IPS DF 6.9 (cell line): ENCODE measurements around the gene GRID1.

Source experiments
- DNase-seq: peaks from one replicate; pipeline ENCODE4 v3.0.0-alpha.2; 2013; ENCODE audit warnings: low read depth, low spot score
- H3K27ac ChIP-seq: one replicate; pipeline ENCODE4 v1.5.1; 2013; ENCODE audit warnings: low read length, control low read depth
- H3K27me3 ChIP-seq: 2 replicates; pipeline ENCODE4 v1.6.1; 2013; ENCODE audit warnings: mild to moderate bottlenecking, low read length; ENCODE audit not compliant: control insufficient read depth, insufficient read depth
- H3K36me3 ChIP-seq: 2 replicates; pipeline ENCODE4 v1.6.1; 2013; ENCODE audit warnings: low read length; ENCODE audit not compliant: control insufficient read depth, insufficient read depth
- H3K4me1 ChIP-seq: 2 replicates; pipeline ENCODE4 v1.6.1; 2013; ENCODE audit warnings: low read length; ENCODE audit not compliant: control insufficient read depth, insufficient read depth
- H3K4me3 ChIP-seq: 2 replicates; pipeline ENCODE4 v1.5.1; 2013; ENCODE audit warnings: mild to moderate bottlenecking, low read length
- H3K9me3 ChIP-seq: 2 replicates; pipeline ENCODE4 v1.6.1; 2013; ENCODE audit warnings: low read length, inconsistent platforms; ENCODE audit not compliant: control insufficient read depth, insufficient read depth
- WGBS: extraction: QIAGEN DNeasy Blood & Tissue Kit; methylation state at CpG from one replicate; pipeline ENCODE4 v1.1.7; 2013; ENCODE audit warnings: mixed read lengths, missing lambda C conversion rate; ENCODE audit not compliant: insufficient read length, insufficient coverage; 5-methylcytosine and 5-hydroxymethylcytosine counted together

GRID1 gene

DNA sequence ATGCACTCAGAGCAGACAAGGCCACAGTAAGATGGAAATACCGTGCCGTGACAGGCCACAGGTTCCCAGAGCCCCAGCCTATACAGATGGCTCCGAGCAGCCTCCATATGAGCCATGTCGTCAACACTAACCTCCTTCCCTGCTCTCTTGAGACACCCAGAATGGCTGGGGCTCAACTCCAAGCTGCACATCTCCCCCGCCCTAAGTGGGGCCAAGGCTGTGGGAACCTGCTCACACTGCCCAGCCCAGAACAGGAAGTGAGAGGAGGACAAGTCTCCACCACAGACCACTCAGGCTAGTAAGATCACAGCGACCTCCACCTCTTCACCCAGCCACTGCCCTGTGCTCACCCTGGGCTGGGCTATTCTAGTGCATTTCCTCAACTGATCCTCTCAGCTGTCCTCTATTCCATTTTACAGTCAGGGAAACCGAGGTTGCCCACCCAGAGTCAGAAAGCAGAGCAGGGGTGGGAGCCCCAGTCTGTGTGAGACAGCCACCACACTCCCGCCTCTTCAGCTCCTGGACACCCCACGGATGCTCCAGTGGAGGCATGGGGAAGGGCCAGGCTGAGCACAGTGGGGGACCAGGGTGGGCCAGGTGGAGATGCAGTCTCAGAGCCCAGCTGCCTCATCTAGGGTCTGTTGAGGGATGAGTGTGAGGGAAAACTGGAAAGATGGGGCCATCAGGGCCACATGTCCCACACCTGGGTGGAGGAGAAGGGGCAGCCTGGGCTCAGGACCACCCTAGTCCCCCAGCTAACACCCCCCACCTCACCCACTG is 11.6 kb downstream of the GRID1 start:
- no CpG with 5 or more reads among the region's 9 CpGs for WGBS
- no peak for DNase-seq
- Histone ChIP-seq H3K27ac (no peak overlapping the region), H3K4me3 (no peak overlapping the region), H3K27me3 (no peaks in the 10 kb centered on the region), H3K4me1 (no peaks in the 10 kb centered on the region), H3K9me3 (no peaks in the 10 kb centered on the region), H3K36me3 (no peaks in the 10 kb centered on the region)

DNA sequence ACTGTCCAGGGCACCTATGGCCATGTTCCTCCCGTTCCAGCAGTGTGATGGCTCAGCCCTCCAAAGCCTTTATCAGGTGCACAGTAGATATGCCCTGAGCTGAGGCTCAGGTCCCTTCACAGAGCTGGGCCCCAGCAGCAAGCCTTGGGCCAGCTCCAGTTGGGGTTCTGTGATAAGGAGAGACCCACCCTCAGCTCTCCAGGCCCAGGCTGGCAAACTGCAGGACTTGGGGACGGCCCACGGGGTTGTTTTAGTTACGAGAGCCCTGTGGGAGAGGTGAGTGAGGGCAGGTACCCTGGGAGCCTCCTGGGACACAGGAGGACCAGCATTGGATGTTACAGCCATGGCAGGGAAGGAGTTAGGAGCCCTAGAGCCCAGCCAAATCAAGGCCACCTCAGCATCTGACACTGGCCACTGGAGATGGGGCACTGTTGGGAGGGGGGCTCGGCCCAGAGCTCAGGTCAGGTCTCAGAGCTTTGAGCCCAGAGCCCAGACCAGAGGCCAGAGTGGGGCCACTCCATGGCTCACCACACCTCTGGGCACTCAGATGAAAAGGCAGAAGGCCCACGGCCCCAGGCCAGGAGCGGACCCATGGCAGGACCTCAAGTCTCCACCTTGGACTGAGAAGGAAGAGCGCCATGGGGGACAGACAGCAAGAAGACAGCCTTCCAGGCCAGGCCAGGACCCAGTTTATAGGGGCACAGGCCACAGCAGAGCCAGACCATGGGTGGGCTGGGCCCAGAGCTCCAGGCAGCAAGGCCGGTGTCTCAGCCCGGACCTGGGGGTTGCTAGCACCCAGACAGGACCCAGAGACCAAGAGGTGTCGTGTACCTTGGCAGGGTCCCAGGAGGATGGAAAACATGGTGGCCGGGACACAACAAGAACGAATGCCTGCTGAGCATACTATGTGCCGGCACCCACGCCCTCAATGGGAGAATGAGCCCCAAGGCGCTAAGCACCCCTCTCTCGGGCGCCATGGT is 12.8 kb downstream of the GRID1 start:
- no peak overlapping the region for H3K4me3 ChIP-seq
- H3K27ac ChIP-seq: no peak overlapping the region
- H3K4me1 ChIP-seq: no peaks in the 10 kb centered on the region
- DNase-seq: no peak
- H3K36me3 ChIP-seq: no peaks in the 10 kb centered on the region
- H3K27me3 ChIP-seq: no peaks in the 10 kb centered on the region
- WGBS: no CpG with 5 or more reads among the region's 18 CpGs
- no peaks in the 10 kb centered on the region for H3K9me3 ChIP-seq

DNA sequence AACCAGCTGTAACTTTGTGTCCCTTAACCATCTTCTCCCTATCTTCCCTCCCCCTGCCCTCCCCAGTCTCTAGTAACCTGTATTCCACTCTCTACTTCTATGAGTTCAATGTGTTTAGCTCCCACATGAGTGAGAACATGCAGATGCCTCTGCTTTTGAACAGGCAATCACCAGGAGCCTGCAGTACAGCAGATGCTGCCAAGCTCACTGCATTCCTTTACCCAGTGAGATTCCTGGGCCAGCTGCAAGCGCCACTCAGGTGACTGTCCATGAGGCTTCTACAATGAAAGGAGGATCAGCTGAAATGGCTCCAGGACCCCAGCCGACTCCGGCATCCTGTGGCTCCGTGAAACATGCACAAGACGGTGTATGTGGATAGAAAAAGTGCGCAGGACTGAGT is 15.7 kb downstream of the GRID1 start:
- no peak for DNase-seq
- H3K4me3 ChIP-seq: no peak overlapping the region
- no peaks in the 10 kb centered on the region for H3K27me3 ChIP-seq
- no CpG with 5 or more reads among the region's 6 CpGs for WGBS
- no peak overlapping the region for H3K27ac ChIP-seq
- H3K4me1 ChIP-seq: no peaks in the 10 kb centered on the region
- no peaks in the 10 kb centered on the region for H3K36me3 ChIP-seq
- no peaks in the 10 kb centered on the region for H3K9me3 ChIP-seq

DNA sequence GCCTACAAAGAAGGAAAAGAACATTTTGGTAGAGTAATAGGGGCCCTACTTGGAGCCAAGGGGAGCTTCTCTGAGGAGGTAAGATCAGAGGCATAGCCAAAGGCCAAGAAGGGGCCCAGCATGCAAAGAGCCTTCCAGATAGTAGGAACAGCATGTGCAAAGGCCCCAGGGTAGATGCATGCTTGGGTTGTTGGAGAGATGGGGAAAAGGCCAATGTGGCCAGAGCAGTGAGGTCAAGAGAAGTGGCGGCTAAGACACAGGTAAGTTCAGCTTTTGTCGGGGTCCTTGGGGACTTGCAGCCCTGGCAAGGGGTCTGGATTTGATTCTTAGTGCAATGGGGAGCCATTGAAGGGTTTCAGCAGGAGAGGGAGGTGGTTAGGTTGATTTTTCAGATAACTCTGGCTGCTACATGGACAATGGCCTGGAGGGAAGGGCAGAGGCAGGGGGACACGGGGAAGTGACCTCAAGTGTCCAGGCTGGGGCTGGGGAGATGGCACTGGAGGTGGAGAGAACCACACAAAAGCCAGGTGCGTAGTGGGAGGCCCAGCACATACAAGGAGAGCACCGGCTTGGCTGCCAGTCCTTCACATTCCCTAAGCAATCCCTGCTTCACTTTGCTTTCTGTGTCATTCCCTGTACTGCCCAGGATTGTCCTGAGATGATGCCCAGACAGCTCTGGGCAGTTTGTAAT is 16.5 kb downstream of the GRID1 start:
- Histone ChIP-seq H3K36me3 (no peaks in the 10 kb centered on the region), H3K27ac (no peak overlapping the region), H3K4me3 (no peak overlapping the region), H3K27me3 (no peaks in the 10 kb centered on the region), H3K9me3 (no peaks in the 10 kb centered on the region), H3K4me1 (no peaks in the 10 kb centered on the region)
- no peak for DNase-seq
- WGBS: no CpG with 5 or more reads among the region's 5 CpGs

DNA sequence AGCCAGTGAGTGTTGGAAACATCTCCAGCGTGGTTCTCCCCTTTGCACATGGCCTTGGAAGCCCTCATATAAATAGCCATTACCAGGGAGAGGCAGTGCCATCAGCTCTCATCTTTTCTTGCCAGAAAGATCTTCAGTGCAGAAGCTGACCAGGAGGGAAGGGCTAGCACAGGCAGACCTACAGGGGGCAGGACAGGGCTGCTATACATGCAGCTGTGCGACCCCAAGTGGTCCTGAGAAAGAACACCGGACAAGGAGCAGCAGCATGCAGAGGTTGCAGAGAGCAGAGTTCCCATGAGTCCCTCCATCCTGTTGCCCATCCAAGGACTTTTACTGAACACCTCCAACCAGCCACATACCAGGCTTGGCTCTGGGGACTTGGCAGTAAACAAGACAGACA is 17.1 kb downstream of the GRID1 start:
- no peaks in the 10 kb centered on the region for H3K4me1 ChIP-seq
- H3K27me3 ChIP-seq: no peaks in the 10 kb centered on the region
- H3K4me3 ChIP-seq: no peak overlapping the region
- DNase-seq: no peak
- no peaks in the 10 kb centered on the region for H3K36me3 ChIP-seq
- H3K27ac ChIP-seq: no peak overlapping the region
- no peaks in the 10 kb centered on the region for H3K9me3 ChIP-seq
- WGBS: no CpG with 5 or more reads among the region's 3 CpGs

DNA sequence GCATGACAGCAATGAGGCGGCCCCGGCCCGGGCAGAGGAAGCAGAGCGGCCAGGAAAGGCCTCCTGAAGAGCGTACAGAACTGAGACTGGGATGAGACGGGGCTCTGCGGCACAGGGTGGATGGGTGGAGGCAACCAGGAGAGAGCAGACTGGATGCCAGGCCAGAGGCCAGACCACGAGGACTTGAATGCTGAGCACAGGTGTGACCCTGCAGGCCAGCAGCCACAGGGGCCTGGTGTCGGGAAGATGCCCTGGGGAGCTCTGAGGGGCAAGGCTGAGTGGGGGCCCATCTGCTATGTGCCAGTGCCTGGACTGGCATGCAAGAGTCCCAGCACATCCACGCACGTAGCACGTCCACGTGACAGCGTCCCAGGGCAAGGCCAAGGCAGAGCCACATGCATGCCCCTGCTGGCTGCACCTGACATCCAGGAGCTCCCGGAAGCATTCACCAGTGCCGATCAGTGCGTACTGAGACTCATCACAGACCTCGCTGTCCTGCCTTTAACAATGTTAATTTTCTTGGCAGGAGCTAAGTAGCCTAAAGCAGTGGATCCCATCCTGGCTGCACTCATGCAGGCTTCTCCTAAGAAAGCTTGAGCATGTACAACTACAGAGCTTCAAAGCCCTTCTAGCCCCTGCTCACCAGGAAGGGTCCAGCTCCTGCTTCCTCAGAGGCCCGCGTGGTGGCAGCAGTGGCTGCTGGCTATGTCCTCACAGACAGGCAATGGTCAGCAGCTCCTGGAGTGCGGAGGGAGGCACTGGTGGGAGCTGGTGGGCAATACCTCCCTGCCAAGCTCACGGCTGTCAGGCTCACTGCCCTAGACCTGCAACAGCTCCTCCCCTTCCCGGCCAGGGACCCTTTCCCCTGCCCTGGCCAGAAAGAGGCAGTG is 18.0 kb downstream of the GRID1 start:
- no peak for DNase-seq
- H3K36me3 ChIP-seq: no peaks in the 10 kb centered on the region
- no CpG with 5 or more reads among the region's 23 CpGs for WGBS
- no peaks in the 10 kb centered on the region for H3K4me1 ChIP-seq
- H3K9me3 ChIP-seq: no peaks in the 10 kb centered on the region
- H3K27ac ChIP-seq: no peak overlapping the region
- no peak overlapping the region for H3K4me3 ChIP-seq
- H3K27me3 ChIP-seq: no peaks in the 10 kb centered on the region

DNA sequence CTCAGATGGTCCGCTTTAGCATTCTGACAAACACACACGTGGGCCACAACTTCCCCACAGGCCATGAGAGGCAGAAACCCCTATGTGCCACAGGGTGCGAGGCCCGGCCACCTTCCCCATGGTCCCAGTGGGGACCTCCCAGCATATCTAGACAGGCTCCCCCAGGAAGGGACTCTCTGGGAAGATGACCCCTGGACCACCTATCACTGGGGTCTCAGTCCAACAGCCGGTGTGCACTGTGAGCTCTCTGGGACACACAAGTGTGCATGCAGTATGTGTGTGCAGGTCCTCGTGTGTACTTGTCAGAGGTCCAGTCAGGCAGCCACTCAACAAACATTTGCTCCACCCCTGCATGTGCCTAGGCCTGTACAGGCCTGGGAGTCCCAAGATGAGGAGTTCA is 18.7 kb downstream of the GRID1 start:
- Histone ChIP-seq H3K9me3 (no peaks in the 10 kb centered on the region), H3K4me1 (no peaks in the 10 kb centered on the region), H3K36me3 (no peaks in the 10 kb centered on the region), H3K27ac (no peak overlapping the region), H3K4me3 (no peak overlapping the region), H3K27me3 (no peaks in the 10 kb centered on the region)
- no peak for DNase-seq
- no CpG with 5 or more reads among the region's 6 CpGs for WGBS

DNA sequence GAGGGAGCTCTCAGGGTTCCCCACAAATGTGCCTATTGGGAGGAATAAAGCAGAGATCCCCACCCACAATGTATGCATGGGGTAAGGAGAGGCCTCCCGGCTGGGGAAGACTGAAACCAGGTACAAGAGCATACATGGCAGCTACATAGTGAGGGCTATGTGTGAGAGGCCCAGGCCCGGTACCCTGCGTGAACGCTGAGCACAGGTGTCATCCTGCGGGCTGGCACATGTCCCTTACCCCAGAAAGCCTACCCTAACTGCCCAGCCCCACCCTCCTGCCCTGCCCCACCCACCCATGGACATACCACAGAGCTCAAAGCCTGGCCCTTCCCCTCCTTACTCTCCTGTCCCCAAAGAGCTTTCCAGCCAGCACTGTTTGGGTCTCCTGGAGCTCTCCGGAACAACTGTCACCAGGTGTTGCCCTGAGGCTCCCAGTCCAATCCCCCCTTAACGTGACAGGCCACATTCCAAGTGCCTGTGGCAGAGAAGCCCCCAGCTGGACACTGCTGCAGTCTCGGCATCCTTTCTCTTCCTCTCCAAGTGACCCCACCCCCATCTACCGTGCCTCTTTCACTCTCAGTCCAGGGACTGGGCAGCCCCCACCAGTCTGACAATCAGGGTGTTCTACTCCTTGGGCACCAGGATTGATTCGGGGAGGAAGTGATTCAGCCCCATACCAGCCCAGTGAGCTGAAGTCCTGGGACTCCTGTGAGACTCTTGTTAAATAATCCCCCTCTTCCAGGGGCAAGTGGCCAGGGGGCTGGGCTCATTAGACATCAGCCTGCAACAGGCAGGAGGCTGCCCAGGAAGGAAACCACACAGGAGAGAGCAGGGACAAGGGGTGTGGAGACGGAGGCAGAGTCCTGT is 19.6 kb downstream of the GRID1 start:
- no CpG with 5 or more reads among the region's 11 CpGs for WGBS
- Histone ChIP-seq H3K36me3 (no peaks in the 10 kb centered on the region), H3K27ac (no peak overlapping the region)

More for the DNA sequence above, 19.6 kb downstream of the GRID1 start:
- H3K9me3 ChIP-seq: no peaks in the 10 kb centered on the region
- H3K27me3 ChIP-seq: no peaks in the 10 kb centered on the region
- H3K4me1 ChIP-seq: no peaks in the 10 kb centered on the region
- DNase-seq: no peak
- H3K4me3 ChIP-seq: no peak overlapping the region
